Endodermal cell (in vitro differentiated cells): ENCODE results near the gene NCAM1. TPM values are rescaled to one million over a fixed set of nuclear protein-coding genes. Genes with fewer than 3 reads are reported as not detected.
A peak's percentile ranks its signal among the peaks of the same experiment; 100 is the strongest.

Experiments used
- DNase-seq: peaks from one replicate; pipeline ENCODE4 v3.0.0-alpha.2; 2017
- H3K27ac ChIP-seq: 2 replicates; pipeline ENCODE4 v1.5.1; 2013; ENCODE audit warnings: mild to moderate bottlenecking, low read depth, low read length, moderate library complexity
- H3K27me3 ChIP-seq: 2 replicates; pipeline ENCODE4 v1.6.1; 2013; ENCODE audit warnings: mild to moderate bottlenecking, low read length, moderate library complexity; ENCODE audit not compliant: insufficient read depth, control insufficient read depth, poor library complexity, severe bottlenecking
- H3K36me3 ChIP-seq: 2 replicates; pipeline ENCODE4 v1.7.0; 2013; ENCODE audit warnings: mild to moderate bottlenecking, low read length, moderate library complexity; ENCODE audit not compliant: control insufficient read depth, insufficient read depth
- H3K4me1 ChIP-seq: one replicate; pipeline ENCODE4 v1.7.0; 2013; ENCODE audit warnings: low read length; ENCODE audit not compliant: control insufficient read depth, insufficient read depth
- H3K4me3 ChIP-seq: 2 replicates; pipeline ENCODE4 v1.5.1; 2013; ENCODE audit warnings: mild to moderate bottlenecking, low read length, moderate library complexity
- H3K9ac ChIP-seq: 2 replicates; pipeline ENCODE4 v1.6.1; 2013; ENCODE audit warnings: mild to moderate bottlenecking, low read length, moderate library complexity; ENCODE audit not compliant: poor library complexity, severe bottlenecking; ENCODE audit errors: extremely low read depth
- H3K9me3 ChIP-seq: 2 replicates; pipeline ENCODE4 v1.6.1; 2013; ENCODE audit warnings: mild to moderate bottlenecking, low read length, moderate library complexity; ENCODE audit not compliant: control insufficient read depth
- H3K27ac Mint-ChIP-seq: 2 replicates; pipeline ENCODE4 v1.8.0; 2020; ENCODE audit warnings: mixed read lengths
- H3K27me3 Mint-ChIP-seq: 2 replicates; pipeline ENCODE4 v1.8.0; 2021; ENCODE audit warnings: mild to moderate bottlenecking, mixed read lengths; ENCODE audit not compliant: insufficient read depth
- H3K36me3 Mint-ChIP-seq: 2 replicates; pipeline ENCODE4 v1.8.0; 2020; ENCODE audit warnings: low read depth, mixed read lengths
- H3K4me1 Mint-ChIP-seq: 2 replicates; pipeline ENCODE4 v1.8.0; 2020; ENCODE audit warnings: mixed read lengths
- H3K4me3 Mint-ChIP-seq: 2 replicates; pipeline ENCODE4 v1.8.0; 2020; ENCODE audit warnings: mild to moderate bottlenecking, moderate library complexity, mixed read lengths
- H3K9me3 Mint-ChIP-seq: 2 replicates; pipeline ENCODE4 v1.8.0; 2020; ENCODE audit warnings: mild to moderate bottlenecking, mixed read lengths
- WGBS, 2 experiments: methylation state at CpG; one replicate each; pipeline versions ENCODE4 v1.1.5 to v1.1.7; 2013; ENCODE audit warnings: missing lambda C conversion rate in 2 of 2, mixed read lengths in 1 of 2; ENCODE audit not compliant: insufficient coverage in 1 of 2, insufficient read length in 1 of 2; 5-methylcytosine and 5-hydroxymethylcytosine counted together
- total RNA-seq, 2 donors: library from RNA; stranded (reverse); fragmentation: NEBNext Ultra II Directional in 1 of 2; extraction: Animal tissue kit (Norgen Biotek cat#: 25700) in 1 of 2; gene quantifications; 2 replicates in 1 of 2; 3 replicates in 1 of 2; pipeline ENCODE4 v1.2.1, GENCODE V29; 2021
- TF ChIP-seq, protein P1 (sequence below): fragments of 200-600 bp; sonication (generic); conservative IDR thresholded peaks from 2 replicates; pipeline ENCODE4 v1.5.0; 2021; ENCODE audit warnings: antibody characterized with exemption, mild to moderate bottlenecking

Gene NCAM1
- total RNA-seq, 2 donors from 2014 or later: 1.6 to 2.9 TPM

DNA sequence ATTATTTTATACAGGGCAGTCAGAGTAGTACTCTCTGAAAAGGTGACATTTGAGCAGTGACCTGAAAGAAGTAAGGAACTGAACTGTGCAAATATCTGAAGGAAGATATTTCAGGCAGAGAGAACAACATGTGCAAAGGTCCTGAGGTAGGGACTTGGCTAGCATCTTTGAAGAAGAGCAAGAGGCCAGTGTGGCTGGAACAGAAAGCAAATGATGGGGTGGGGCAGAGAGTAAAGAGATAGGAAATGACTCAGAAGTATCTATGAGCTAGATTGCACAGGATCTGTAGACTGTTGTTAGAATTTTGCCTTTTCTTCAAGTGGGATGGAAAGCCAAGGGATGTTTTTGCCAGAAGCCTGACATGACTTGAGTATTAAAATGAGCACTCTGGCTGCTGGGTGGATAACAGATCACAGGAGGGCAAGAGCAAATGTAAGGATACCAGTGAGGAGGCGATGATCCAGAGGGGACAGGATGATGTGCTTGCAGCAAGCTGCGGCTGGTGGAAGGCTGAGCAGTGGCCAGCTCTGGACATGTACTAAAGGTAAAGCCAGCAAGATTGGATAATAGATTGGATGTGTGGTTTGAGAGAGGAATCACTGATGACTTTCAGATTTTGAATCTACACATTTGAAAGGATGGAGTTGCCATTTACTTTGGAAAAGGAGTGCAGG lies 320.0 kb downstream of the NCAM1 start:
- peak; percentile 4 for DNase-seq
- 94 to 100% methylated on average over 1 to 2 of the region's 2 CpGs for WGBS, 2 experiments
- Histone ChIP-seq H3K4me1 (no peaks in the 10 kb centered on the region), H3K9ac (no peak overlapping the region), H3K36me3 (no peaks in the 10 kb centered on the region), H3K27ac (no peak overlapping the region), H3K27me3 (peaks cover 28% of the 10 kb centered on the region), H3K4me3 (no peak overlapping the region), H3K9me3 (no peaks in the 10 kb centered on the region)
- Mint-ChIP-seq H3K36me3 (no peaks in the 10 kb centered on the region), H3K27me3 (peaks cover 4% of the 10 kb centered on the region), H3K4me3 (no peak overlapping the region), H3K27ac (no peak overlapping the region), H3K4me1 (no peaks in the 10 kb centered on the region), H3K9me3 (no peaks in the 10 kb centered on the region)
- TF ChIP-seq, protein P1, sequence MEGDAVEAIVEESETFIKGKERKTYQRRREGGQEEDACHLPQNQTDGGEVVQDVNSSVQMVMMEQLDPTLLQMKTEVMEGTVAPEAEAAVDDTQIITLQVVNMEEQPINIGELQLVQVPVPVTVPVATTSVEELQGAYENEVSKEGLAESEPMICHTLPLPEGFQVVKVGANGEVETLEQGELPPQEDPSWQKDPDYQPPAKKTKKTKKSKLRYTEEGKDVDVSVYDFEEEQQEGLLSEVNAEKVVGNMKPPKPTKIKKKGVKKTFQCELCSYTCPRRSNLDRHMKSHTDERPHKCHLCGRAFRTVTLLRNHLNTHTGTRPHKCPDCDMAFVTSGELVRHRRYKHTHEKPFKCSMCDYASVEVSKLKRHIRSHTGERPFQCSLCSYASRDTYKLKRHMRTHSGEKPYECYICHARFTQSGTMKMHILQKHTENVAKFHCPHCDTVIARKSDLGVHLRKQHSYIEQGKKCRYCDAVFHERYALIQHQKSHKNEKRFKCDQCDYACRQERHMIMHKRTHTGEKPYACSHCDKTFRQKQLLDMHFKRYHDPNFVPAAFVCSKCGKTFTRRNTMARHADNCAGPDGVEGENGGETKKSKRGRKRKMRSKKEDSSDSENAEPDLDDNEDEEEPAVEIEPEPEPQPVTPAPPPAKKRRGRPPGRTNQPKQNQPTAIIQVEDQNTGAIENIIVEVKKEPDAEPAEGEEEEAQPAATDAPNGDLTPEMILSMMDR: no peak

DNA sequence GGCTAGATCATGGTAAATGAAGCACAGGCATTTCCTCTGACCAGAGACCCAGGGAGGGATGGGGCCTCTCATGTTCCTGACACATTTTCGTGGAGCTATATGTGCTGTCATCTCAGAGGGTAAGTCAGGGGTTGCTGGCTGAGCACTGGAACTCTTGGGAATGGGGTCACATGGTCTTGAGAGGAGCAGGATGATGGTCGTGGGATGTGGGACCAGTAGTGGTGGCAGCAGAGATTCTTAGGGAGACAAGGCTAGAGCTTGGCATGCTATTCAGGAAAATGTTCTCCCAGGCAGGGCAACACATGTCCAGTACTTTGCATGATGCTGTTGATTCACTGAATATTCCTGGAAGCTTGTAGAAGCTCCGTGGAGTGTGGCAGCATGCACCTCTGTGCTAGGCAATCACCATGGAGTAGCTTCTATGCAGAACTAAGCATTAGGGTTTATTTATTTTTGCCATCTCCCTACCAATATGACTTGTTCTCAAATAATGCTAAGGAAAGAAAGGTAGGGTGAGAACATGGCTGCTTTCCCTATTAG lies 321.7 kb downstream of the NCAM1 start:
- H3K9ac ChIP-seq: no peak overlapping the region
- Mint-ChIP-seq H3K27me3 (peaks cover 5% of the 10 kb centered on the region), H3K4me1 (no peaks in the 10 kb centered on the region), H3K27ac (no peak overlapping the region), H3K36me3 (no peaks in the 10 kb centered on the region), H3K4me3 (no peak overlapping the region), H3K9me3 (no peaks in the 10 kb centered on the region)
- H3K4me1 ChIP-seq: no peaks in the 10 kb centered on the region
- H3K27me3 ChIP-seq: peaks cover 28% of the 10 kb centered on the region
- H3K27ac ChIP-seq: no peak overlapping the region
- TF ChIP-seq, protein P1: no peak
- 72 to 82% methylated on average over 2 to 3 of the region's 3 CpGs for WGBS, 2 experiments
- no peaks in the 10 kb centered on the region for H3K36me3 ChIP-seq
- H3K9me3 ChIP-seq: no peaks in the 10 kb centered on the region
- DNase-seq: no peak
- H3K4me3 ChIP-seq: no peak overlapping the region

DNA sequence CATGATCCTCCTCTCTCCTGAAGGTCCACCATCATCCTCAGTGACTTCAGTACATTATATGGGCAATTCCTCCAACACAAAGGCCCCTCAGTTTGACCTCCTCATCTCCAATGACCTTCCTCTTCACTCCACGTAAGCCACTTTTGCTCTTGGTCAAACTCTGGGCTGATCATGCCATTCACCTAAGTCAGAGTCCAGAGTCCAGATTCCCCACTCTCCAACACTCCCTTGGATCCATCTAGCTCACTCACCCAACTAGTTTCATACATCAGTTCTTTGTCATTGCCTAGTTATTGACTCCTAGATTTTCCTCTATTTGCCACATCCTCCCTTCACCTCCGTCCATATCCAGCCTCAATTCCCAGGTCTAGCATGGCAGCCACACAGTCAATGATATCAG lies 322.7 kb downstream of the NCAM1 start:
- Mint-ChIP-seq H3K9me3 (no peaks in the 10 kb centered on the region), H3K4me3 (no peak overlapping the region), H3K36me3 (no peaks in the 10 kb centered on the region), H3K4me1 (no peaks in the 10 kb centered on the region), H3K27me3 (peaks cover 7% of the 10 kb centered on the region), H3K27ac (no peak overlapping the region)
- Histone ChIP-seq H3K4me3 (no peak overlapping the region), H3K9me3 (no peaks in the 10 kb centered on the region), H3K4me1 (no peaks in the 10 kb centered on the region), H3K27me3 (peaks cover 28% of the 10 kb centered on the region), H3K36me3 (no peaks in the 10 kb centered on the region), H3K27ac (no peak overlapping the region), H3K9ac (no peak overlapping the region)
- TF ChIP-seq, protein P1: no peak
- DNase-seq: peak; percentile 10
- WGBS, 2 experiments: 84 to 94% methylated on average over 2 of the region's 2 CpGs
